ENCODE data around the gene PIK3AP1. TPM values are rescaled to one million over a fixed set of nuclear protein-coding genes. Genes with fewer than 3 reads are reported as not detected.
"Not testable (repeated sequence)": the region's sequence is repeated elsewhere in the genome, so short reads cannot be mapped to it uniquely, and the experiment has no call there.

PIK3AP1 gene
- total RNA-seq, 1 donor from 2014 or later, result 9.6 TPM

GRCh38 chr10:96683710-96684109 lies 36.6 kb downstream of the PIK3AP1 start:
- DNase-seq, result no peak
- Mint-ChIP-seq H3K4me1 (peaks cover 5% of the 10 kb centered on the region), H3K27ac (no peak overlapping the region), H3K27me3 (no peaks in the 10 kb centered on the region), H3K36me3 (ENCODE audit: low read depth) (peaks cover 3% of the 10 kb centered on the region), H3K4me3 (no peak overlapping the region), H3K9me3 (peaks cover 10% of the 10 kb centered on the region)
- intact Hi-C loops (cut with micrococcal nuclease), result no loop called here

- Mint-ChIP-seq H3K4me1 (peaks cover 5% of the 10 kb centered on the region), H3K36me3 (ENCODE audit: low read depth) (peaks cover 3% of the 10 kb centered on the region), H3K27me3 (no peaks in the 10 kb centered on the region), H3K4me3 (no peak overlapping the region), H3K9me3 (peaks cover 10% of the 10 kb centered on the region), H3K27ac (no peak overlapping the region)
- intact Hi-C loops (cut with micrococcal nuclease), result no loop called here
- DNase-seq, result no peak
Measured at GRCh38 chr10:96683065-96683464, 37.2 kb downstream of the PIK3AP1 start.

- H3K27me3 Mint-ChIP-seq, result no peaks in the 10 kb centered on the region
Measured at GRCh38 chr10:96681524-96681923, 38.8 kb downstream of the PIK3AP1 start.

GRCh38 chr10:96680463-96680862 lies 39.9 kb downstream of the PIK3AP1 start:
- DNase-seq; intact Hi-C loops (cut with micrococcal nuclease); H3K4me1 Mint-ChIP-seq; H3K4me3 Mint-ChIP-seq; H3K27ac Mint-ChIP-seq; H3K36me3 Mint-ChIP-seq (ENCODE audit: low read depth); H3K27me3 Mint-ChIP-seq: not testable (repeated sequence)
- H3K9me3 Mint-ChIP-seq, result peaks cover 10% of the 10 kb centered on the region

More at GRCh38 chr10:96681524-96681923, 38.8 kb downstream of the PIK3AP1 start:
- H3K4me3 Mint-ChIP-seq, result no peak overlapping the region
- intact Hi-C loops (cut with micrococcal nuclease), result no loop called here
- H3K27ac Mint-ChIP-seq, result no peak overlapping the region
- DNase-seq, result no peak
- H3K4me1 Mint-ChIP-seq, result peaks cover 2% of the 10 kb centered on the region
- H3K9me3 Mint-ChIP-seq, result peaks cover 10% of the 10 kb centered on the region
- peaks cover 3% of the 10 kb centered on the region for H3K36me3 Mint-ChIP-seq (ENCODE audit: low read depth)

GRCh38 chr10:96678725-96679124 lies 41.6 kb downstream of the PIK3AP1 start:
- Mint-ChIP-seq H3K9me3 (peaks cover 10% of the 10 kb centered on the region), H3K27ac (no peak overlapping the region), H3K4me1 (no peaks in the 10 kb centered on the region), H3K27me3 (no peaks in the 10 kb centered on the region), H3K36me3 (ENCODE audit: low read depth) (peaks cover 3% of the 10 kb centered on the region), H3K4me3 (no peak overlapping the region)
- no peak for DNase-seq
- intact Hi-C loops (cut with micrococcal nuclease), result no loop called here

- H3K9me3 Mint-ChIP-seq, result peaks cover 10% of the 10 kb centered on the region
- no peak for DNase-seq
- H3K4me1 Mint-ChIP-seq, result peaks cover 4% of the 10 kb centered on the region
- intact Hi-C loops (cut with micrococcal nuclease), result no loop called here
- H3K27ac Mint-ChIP-seq, result no peak overlapping the region
- no peaks in the 10 kb centered on the region for H3K27me3 Mint-ChIP-seq
- peaks cover 3% of the 10 kb centered on the region for H3K36me3 Mint-ChIP-seq (ENCODE audit: low read depth)
- H3K4me3 Mint-ChIP-seq, result no peak overlapping the region
Measured at GRCh38 chr10:96676272-96677112, 43.8 kb downstream of the PIK3AP1 start.

GRCh38 chr10:96675846-96676245 lies 44.5 kb downstream of the PIK3AP1 start:
- intact Hi-C loops (cut with micrococcal nuclease), result no loop called here
- H3K27me3 Mint-ChIP-seq, result no peaks in the 10 kb centered on the region
- H3K4me1 Mint-ChIP-seq, result peaks cover 4% of the 10 kb centered on the region
- no peak overlapping the region for H3K4me3 Mint-ChIP-seq
- peaks cover 6% of the 10 kb centered on the region for H3K9me3 Mint-ChIP-seq
- DNase-seq, result no peak
- H3K27ac Mint-ChIP-seq, result no peak overlapping the region
- no peaks in the 10 kb centered on the region for H3K36me3 Mint-ChIP-seq (ENCODE audit: low read depth)

- intact Hi-C loops (cut with micrococcal nuclease), result no loop called here
- no peak overlapping the region for H3K4me3 Mint-ChIP-seq
- H3K36me3 Mint-ChIP-seq (ENCODE audit: low read depth), result no peaks in the 10 kb centered on the region
- no peak for DNase-seq
- no peaks in the 10 kb centered on the region for H3K27me3 Mint-ChIP-seq
- H3K27ac Mint-ChIP-seq, result no peak overlapping the region
- no peaks in the 10 kb centered on the region for H3K9me3 Mint-ChIP-seq
- H3K4me1 Mint-ChIP-seq, result peaks cover 5% of the 10 kb centered on the region
Measured at GRCh38 chr10:96673318-96674099, 46.8 kb downstream of the PIK3AP1 start.

GRCh38 chr10:96672481-96673175 lies 47.7 kb downstream of the PIK3AP1 start:
- Mint-ChIP-seq H3K27me3 (no peaks in the 10 kb centered on the region), H3K27ac (no peak overlapping the region)
- DNase-seq, result no peak

GRCh38 chr10:96671211-96671890 lies 49.0 kb downstream of the PIK3AP1 start:
- Mint-ChIP-seq H3K27ac (no peak overlapping the region), H3K36me3 (ENCODE audit: low read depth) (no peaks in the 10 kb centered on the region), H3K4me1 (peaks cover 7% of the 10 kb centered on the region), H3K4me3 (no peak overlapping the region), H3K9me3 (no peaks in the 10 kb centered on the region), H3K27me3 (no peaks in the 10 kb centered on the region)
- DNase-seq, result no peak
- intact Hi-C loops (cut with micrococcal nuclease), result no loop called here

More at GRCh38 chr10:96672481-96673175, 47.7 kb downstream of the PIK3AP1 start:
- Mint-ChIP-seq H3K4me3 (no peak overlapping the region), H3K9me3 (no peaks in the 10 kb centered on the region), H3K36me3 (ENCODE audit: low read depth) (no peaks in the 10 kb centered on the region), H3K4me1 (peaks cover 7% of the 10 kb centered on the region)
- intact Hi-C loops (cut with micrococcal nuclease), result no loop called here

GRCh38 chr10:96670786-96671185 lies 49.5 kb downstream of the PIK3AP1 start:
- no peak overlapping the region for H3K27ac Mint-ChIP-seq
- no peaks in the 10 kb centered on the region for H3K9me3 Mint-ChIP-seq
- no peak for DNase-seq
- no peak overlapping the region for H3K4me3 Mint-ChIP-seq
- no peaks in the 10 kb centered on the region for H3K27me3 Mint-ChIP-seq
- intact Hi-C loops (cut with micrococcal nuclease), result no loop called here
- peaks cover 7% of the 10 kb centered on the region for H3K4me1 Mint-ChIP-seq
- H3K36me3 Mint-ChIP-seq (ENCODE audit: low read depth), result no peaks in the 10 kb centered on the region

- H3K36me3 Mint-ChIP-seq (ENCODE audit: low read depth), result no peaks in the 10 kb centered on the region
- H3K4me3 Mint-ChIP-seq, result no peak overlapping the region
- H3K9me3 Mint-ChIP-seq, result no peaks in the 10 kb centered on the region
- intact Hi-C loops (cut with micrococcal nuclease), result no loop called here
- DNase-seq, result no peak
- no peaks in the 10 kb centered on the region for H3K27me3 Mint-ChIP-seq
- H3K27ac Mint-ChIP-seq, result no peak overlapping the region
- H3K4me1 Mint-ChIP-seq, result peaks cover 5% of the 10 kb centered on the region
Measured at GRCh38 chr10:96667401-96667800, 52.9 kb downstream of the PIK3AP1 start.

- intact Hi-C loops (cut with micrococcal nuclease), result no loop called here
- no peak overlapping the region for H3K27ac Mint-ChIP-seq
- no peak for DNase-seq
- no peaks in the 10 kb centered on the region for H3K27me3 Mint-ChIP-seq
- peaks cover 5% of the 10 kb centered on the region for H3K4me1 Mint-ChIP-seq
- H3K4me3 Mint-ChIP-seq, result no peak overlapping the region
- no peaks in the 10 kb centered on the region for H3K9me3 Mint-ChIP-seq
- no peaks in the 10 kb centered on the region for H3K36me3 Mint-ChIP-seq (ENCODE audit: low read depth)
Measured at GRCh38 chr10:96666741-96667140, 53.6 kb downstream of the PIK3AP1 start.

Data from activated CD4-positive, alpha-beta T cell treated with anti-CD3 and anti-CD28 coated beads, Interleukin-2, amount 10 ng/mL, durations not matched to agents 24 days and 14 days (primary cell).